Lower lobe of right lung (tissue), 2 donors: ENCODE data around the gene PDZRN4. TPM values are rescaled to one million over a fixed set of nuclear protein-coding genes. Genes with fewer than 3 reads are reported as not detected.

ENCODE experiments used
- ATAC-seq, 2 donors: fragments of 200-7000 bp; cut with Tn5 transposase; one replicate each; pipeline ENCODE4 v1.9.1; 2020 to 2022; ENCODE audit warnings: mild to moderate bottlenecking in 2 of 2, moderate library complexity in 2 of 2
- DNase-seq: peaks from one replicate; pipeline ENCODE4 v3.0.0-alpha.2; 2020
- H3K27ac ChIP-seq: fragments of 200-600 bp; one replicate; pipeline ENCODE4 v1.8.0; 2022
- H3K27me3 ChIP-seq: fragments of 200-600 bp; one replicate; pipeline ENCODE4 v1.8.0; 2022; ENCODE audit warnings: low read depth
- H3K36me3 ChIP-seq: fragments of 200-600 bp; one replicate; pipeline ENCODE4 v1.8.0; 2022; ENCODE audit warnings: mild to moderate bottlenecking
- H3K4me1 ChIP-seq: fragments of 200-600 bp; one replicate; pipeline ENCODE4 v1.8.0; 2022
- H3K4me3 ChIP-seq: fragments of 200-600 bp; one replicate; pipeline ENCODE4 v1.8.0; 2022; ENCODE audit warnings: mild to moderate bottlenecking
- H3K9me3 ChIP-seq: fragments of 200-600 bp; one replicate; pipeline ENCODE4 v1.8.0; 2022
- intact Hi-C: fragments of 100-400 bp; cut with DNase I; formaldehyde crosslinking; loops from one replicate; pipeline ENCODE4 v1.11.0; 2022
- total RNA-seq: library from RNA; stranded (reverse); fragmentation: NEBNext Ultra II Directional; extraction: Animal tissue kit (Norgen Biotek cat#: 25700); gene quantifications from one replicate; pipeline ENCODE4 v1.2.1, GENCODE V29; 2021
- TF ChIP-seq, protein P1 (sequence below): fragments of 200-600 bp; IDR thresholded peaks from one replicate; pipeline ENCODE4 v1.8.0; 2022; ENCODE audit warnings: antibody characterized with exemption, mild to moderate bottlenecking
- donor health status: DM: no; HTN: yes; CAD: no; lungs with severe emphysema.

PDZRN4 gene
- total RNA-seq, 1 donor from 2014 or later: 1.6 TPM

GRCh38 chr12:41453409-41453808, 265.3 kb downstream of the PDZRN4 start:
- H3K36me3 ChIP-seq: no peaks in the 10 kb centered on the region
- intact Hi-C loops: no loop called here
- no peaks in the 10 kb centered on the region for H3K4me1 ChIP-seq
- ATAC-seq (no peak), DNase-seq (no peak)
- H3K27me3 ChIP-seq: no peaks in the 10 kb centered on the region
- TF ChIP-seq, protein P1, sequence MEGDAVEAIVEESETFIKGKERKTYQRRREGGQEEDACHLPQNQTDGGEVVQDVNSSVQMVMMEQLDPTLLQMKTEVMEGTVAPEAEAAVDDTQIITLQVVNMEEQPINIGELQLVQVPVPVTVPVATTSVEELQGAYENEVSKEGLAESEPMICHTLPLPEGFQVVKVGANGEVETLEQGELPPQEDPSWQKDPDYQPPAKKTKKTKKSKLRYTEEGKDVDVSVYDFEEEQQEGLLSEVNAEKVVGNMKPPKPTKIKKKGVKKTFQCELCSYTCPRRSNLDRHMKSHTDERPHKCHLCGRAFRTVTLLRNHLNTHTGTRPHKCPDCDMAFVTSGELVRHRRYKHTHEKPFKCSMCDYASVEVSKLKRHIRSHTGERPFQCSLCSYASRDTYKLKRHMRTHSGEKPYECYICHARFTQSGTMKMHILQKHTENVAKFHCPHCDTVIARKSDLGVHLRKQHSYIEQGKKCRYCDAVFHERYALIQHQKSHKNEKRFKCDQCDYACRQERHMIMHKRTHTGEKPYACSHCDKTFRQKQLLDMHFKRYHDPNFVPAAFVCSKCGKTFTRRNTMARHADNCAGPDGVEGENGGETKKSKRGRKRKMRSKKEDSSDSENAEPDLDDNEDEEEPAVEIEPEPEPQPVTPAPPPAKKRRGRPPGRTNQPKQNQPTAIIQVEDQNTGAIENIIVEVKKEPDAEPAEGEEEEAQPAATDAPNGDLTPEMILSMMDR: no peak
- no peak overlapping the region for H3K27ac ChIP-seq
- H3K4me3 ChIP-seq: no peak overlapping the region
- no peaks in the 10 kb centered on the region for H3K9me3 ChIP-seq

GRCh38 chr12:41459111-41459905, 271.2 kb downstream of the PDZRN4 start:
- H3K27ac ChIP-seq: no peak overlapping the region
- H3K4me1 ChIP-seq: no peaks in the 10 kb centered on the region
- no peaks in the 10 kb centered on the region for H3K9me3 ChIP-seq
- no peak for DNase-seq
- H3K36me3 ChIP-seq: no peaks in the 10 kb centered on the region
- TF ChIP-seq, protein P1: no peak
- H3K4me3 ChIP-seq: no peak overlapping the region
- no peak for ATAC-seq
- intact Hi-C loops: no loop called here
- no peaks in the 10 kb centered on the region for H3K27me3 ChIP-seq

DNA sequence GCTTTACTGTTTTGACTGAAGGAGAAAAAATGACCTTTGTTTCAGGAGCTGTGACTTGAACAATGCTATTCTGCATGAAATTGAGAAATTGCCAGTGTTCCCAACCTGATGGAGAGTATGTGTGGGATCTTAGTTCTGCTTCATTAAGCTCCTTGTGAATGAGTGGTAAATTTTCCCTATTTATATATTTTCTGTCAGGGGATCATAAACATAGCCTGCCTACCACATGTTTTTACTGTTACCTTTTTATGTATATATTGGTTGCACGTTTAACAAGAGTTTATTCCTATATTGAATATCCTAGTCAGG, 271.7 kb downstream of the PDZRN4 start:
- Histone ChIP-seq H3K27me3 (no peaks in the 10 kb centered on the region), H3K4me1 (no peaks in the 10 kb centered on the region), H3K9me3 (no peaks in the 10 kb centered on the region), H3K36me3 (no peaks in the 10 kb centered on the region), H3K27ac (no peak overlapping the region), H3K4me3 (no peak overlapping the region)
- TF ChIP-seq, protein P1: no peak
- DNase-seq (no peak), ATAC-seq (no peak)
- intact Hi-C loops: no loop called here

DNA sequence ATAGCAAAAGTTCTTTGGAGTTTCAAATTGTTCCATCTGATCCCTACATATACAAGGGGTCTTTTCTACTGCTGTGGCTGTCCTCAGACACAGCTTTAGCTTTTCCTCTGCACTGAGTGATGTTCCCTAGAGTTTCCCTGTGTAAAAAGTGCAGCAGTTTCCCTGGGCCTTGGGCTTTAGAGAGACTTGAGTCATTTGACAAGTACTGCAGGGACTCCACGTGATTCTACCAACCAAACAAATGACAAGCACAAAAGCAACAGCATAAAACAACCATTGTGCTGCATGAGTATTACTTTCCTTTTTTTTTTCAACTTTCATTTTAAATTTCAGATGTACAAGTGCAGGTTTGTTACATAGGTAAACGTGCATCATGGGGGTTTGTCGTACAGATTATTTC, 272.8 kb downstream of the PDZRN4 start:
- Histone ChIP-seq H3K27me3 (no peaks in the 10 kb centered on the region), H3K4me3 (no peak overlapping the region), H3K4me1 (no peaks in the 10 kb centered on the region), H3K27ac (no peak overlapping the region), H3K36me3 (no peaks in the 10 kb centered on the region), H3K9me3 (no peaks in the 10 kb centered on the region)
- TF ChIP-seq, protein P1: no peak
- ATAC-seq: no peak
- DNase-seq: no peak
- intact Hi-C loops: no loop called here

DNA sequence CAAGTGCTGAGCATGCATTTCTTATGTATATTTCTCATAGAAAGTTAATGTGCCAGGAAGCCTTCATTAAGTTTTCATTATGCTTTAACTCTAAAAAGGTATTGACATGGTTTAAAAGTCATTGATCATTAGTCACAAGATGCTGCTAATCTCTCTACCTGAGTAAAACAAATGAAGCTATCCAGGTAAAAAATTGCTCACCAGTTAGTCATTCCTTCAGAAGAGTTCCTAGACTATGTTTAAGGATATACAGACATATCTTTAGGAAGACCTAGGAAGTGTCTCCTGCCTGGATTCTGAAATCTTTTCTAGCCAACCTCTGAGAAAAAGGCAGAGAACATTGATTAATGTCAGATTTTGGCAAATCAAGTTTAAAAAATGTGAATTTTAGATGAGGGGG, 274.2 kb downstream of the PDZRN4 start:
- DNase-seq (no peak), ATAC-seq (no peak)
- Histone ChIP-seq H3K36me3 (no peaks in the 10 kb centered on the region), H3K27ac (no peak overlapping the region), H3K4me1 (no peaks in the 10 kb centered on the region), H3K27me3 (no peaks in the 10 kb centered on the region), H3K4me3 (no peak overlapping the region), H3K9me3 (no peaks in the 10 kb centered on the region)
- TF ChIP-seq, protein P1: no peak
- intact Hi-C loops: no loop called here
